Naive thymus-derived CD4-positive, alpha-beta T cell (primary cell): ENCODE measurements around the gene LAIR1. TPM values are rescaled to one million over a fixed set of nuclear protein-coding genes. Genes with fewer than 3 reads are reported as not detected.
"Not testable (repeated sequence)": the region's sequence is repeated elsewhere in the genome, so short reads cannot be mapped to it uniquely, and the experiment has no call there.

ENCODE experiments used
- ATAC-seq: fragments of 150-1000 bp; cut with Tn5 transposase; 2 replicates; pipeline ENCODE4 v1.10.0; 2021; ENCODE audit warnings: mild to moderate bottlenecking, moderate library complexity
- CTCF ChIA-PET: fragments of 350-600 bp; sonication (Branson Sonifier 250); formaldehyde crosslinking; loops from one replicate; lab custom pipeline; 2021; ENCODE audit warnings: antibody characterized with exemption; lab: Charles Lee
- POLR2A ChIA-PET: fragments of 350-600 bp; sonication (Branson Sonifier 250); formaldehyde crosslinking; loops from one replicate; lab custom pipeline; 2021; ENCODE audit warnings: antibody characterized with exemption, inconsistent platforms; lab: Charles Lee
- DNase-seq, 9 donors: peaks; one replicate each; pipeline versions ENCODE4 v3.0.0 to v3.0.0-alpha.2; 2020 to 2022; ENCODE audit warnings: mixed read lengths in 1 of 9
- H3K27ac ChIP-seq: one replicate; pipeline ENCODE4 v1.7.0; 2013; ENCODE audit warnings: mild to moderate bottlenecking, low read depth, low read length, moderate library complexity
- H3K27me3 ChIP-seq, 2 donors: one replicate each; pipeline ENCODE4 v1.7.0; 2013; ENCODE audit warnings: low read length in 2 of 2, mild to moderate bottlenecking in 2 of 2, moderate library complexity in 2 of 2; ENCODE audit not compliant: control insufficient read depth in 2 of 2, insufficient read depth in 2 of 2
- H3K36me3 ChIP-seq, 3 experiments: 1 replicate in 2 of 3; 2 replicates in 1 of 3; pipeline ENCODE4 v1.7.0; 2013; ENCODE audit warnings: low read length in 3 of 3, mild to moderate bottlenecking in 3 of 3, moderate library complexity in 1 of 3; ENCODE audit not compliant: insufficient read depth in 3 of 3, control insufficient read depth in 2 of 3
- H3K4me1 ChIP-seq, 2 donors: one replicate each; pipeline ENCODE4 v1.7.0; 2013; ENCODE audit warnings: low read length in 2 of 2, mild to moderate bottlenecking in 2 of 2, moderate library complexity in 1 of 2; ENCODE audit not compliant: control insufficient read depth in 2 of 2, insufficient read depth in 2 of 2
- H3K4me3 ChIP-seq: 2 replicates; pipeline ENCODE4 v1.7.0; 2013; ENCODE audit warnings: mild to moderate bottlenecking, low read length
- H3K9me3 ChIP-seq, 3 experiments: 1 replicate in 2 of 3; 2 replicates in 1 of 3; pipeline ENCODE4 v1.7.0; 2013; ENCODE audit warnings: low read length in 3 of 3; ENCODE audit not compliant: control insufficient read depth in 2 of 3
- H3K27ac Mint-ChIP-seq, 9 donors: one replicate each; pipeline ENCODE4 v1.8.0; 2020 to 2022; ENCODE audit warnings: mixed read lengths in 9 of 9, mild to moderate bottlenecking in 8 of 9, moderate library complexity in 5 of 9, inconsistent platforms in 2 of 9
- H3K27me3 Mint-ChIP-seq, 5 donors: one replicate each; pipeline ENCODE4 v1.8.0; 2021 to 2022; ENCODE audit warnings: mixed read lengths in 5 of 5, mild to moderate bottlenecking in 1 of 5
- H3K36me3 Mint-ChIP-seq, 5 donors: one replicate each; pipeline ENCODE4 v1.8.0; 2020 to 2022; ENCODE audit warnings: mixed read lengths in 5 of 5, mild to moderate bottlenecking in 3 of 5, inconsistent platforms in 1 of 5
- H3K4me1 Mint-ChIP-seq, 7 donors: one replicate each; pipeline ENCODE4 v1.8.0; 2020 to 2022; ENCODE audit warnings: mixed read lengths in 7 of 7, mild to moderate bottlenecking in 3 of 7, inconsistent platforms in 1 of 7
- H3K4me3 Mint-ChIP-seq, 10 donors: one replicate each; pipeline ENCODE4 v1.8.0; 2020 to 2022; ENCODE audit warnings: mild to moderate bottlenecking in 10 of 10, mixed read lengths in 10 of 10, moderate library complexity in 6 of 10, inconsistent platforms in 2 of 10
- H3K9me3 Mint-ChIP-seq, 11 donors: one replicate each; pipeline ENCODE4 v1.8.0; 2020 to 2022; ENCODE audit warnings: mixed read lengths in 11 of 11, mild to moderate bottlenecking in 4 of 11, inconsistent platforms in 1 of 11, moderate library complexity in 1 of 11
- intact Hi-C, 2 donors: fragments of 100-400 bp; cut with micrococcal nuclease; formaldehyde crosslinking; loops; one replicate each; pipeline ENCODE4 v1.15.1; 2023
- polyA plus RNA-seq, 2 donors: library from polyadenylated mRNA; unstranded; fragments of 300-500 nt; fragmentation: Illumina TruSeq; gene quantifications; one replicate each; pipeline ENCODE4 v1.2.3, GENCODE V29; 2021
- total RNA-seq, 6 experiments: library from RNA in 5 of 6; stranded (reverse) in 5 of 6; gene quantifications; 1 replicate in 5 of 6; 2 replicates in 1 of 6; pipeline ENCODE4 v1.2.3 and lab custom pipeline; 2021 to 2026

LAIR1 gene
- total and polyA plus RNA-seq, 7 experiments from 2014 or later, result 47.0 to 98.1 (median 82.3) TPM

DNA sequence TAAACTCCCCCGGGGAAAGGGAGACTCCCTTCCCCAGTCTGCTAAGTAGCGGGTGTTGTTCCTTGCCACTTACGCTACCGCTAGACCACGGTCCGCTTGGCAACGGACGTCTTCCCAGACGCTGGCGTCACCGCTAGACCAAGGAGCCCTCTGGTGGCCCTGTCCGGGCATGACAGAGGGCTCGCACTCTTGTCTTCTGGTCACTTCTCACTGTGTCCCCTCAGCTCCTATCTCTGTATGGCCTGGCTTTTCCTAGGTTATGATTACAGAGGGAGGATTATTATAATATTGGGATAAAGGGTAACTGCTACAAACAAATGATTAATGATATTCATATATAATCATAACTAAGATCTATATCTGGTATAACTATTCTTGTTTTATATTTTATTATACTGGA lies 41.8 kb downstream of the LAIR1 start:
- CTCF ChIA-PET, result interaction anchor here (6.4 kb wide), 1 partner anchor 68 kb away, joined by 135 read pairs; no protein-coding TSS in a partner anchor
- H3K36me3 ChIP-seq, DNase-seq, ATAC-seq, H3K4me3 Mint-ChIP-seq, POLR2A ChIA-PET, H3K4me1 ChIP-seq, H3K27me3 ChIP-seq, intact Hi-C loops, H3K9me3 Mint-ChIP-seq, H3K27ac ChIP-seq, H3K27ac Mint-ChIP-seq, H3K36me3 Mint-ChIP-seq, H3K4me3 ChIP-seq, H3K9me3 ChIP-seq: not testable (repeated sequence)
- Mint-ChIP-seq H3K27me3 (peaks cover 4 to 26% (median 8%) of the 10 kb centered on the region in 5 donors), H3K4me1 (peaks cover 4 to 16% (median 13%) of the 10 kb centered on the region in 7 donors)

DNA sequence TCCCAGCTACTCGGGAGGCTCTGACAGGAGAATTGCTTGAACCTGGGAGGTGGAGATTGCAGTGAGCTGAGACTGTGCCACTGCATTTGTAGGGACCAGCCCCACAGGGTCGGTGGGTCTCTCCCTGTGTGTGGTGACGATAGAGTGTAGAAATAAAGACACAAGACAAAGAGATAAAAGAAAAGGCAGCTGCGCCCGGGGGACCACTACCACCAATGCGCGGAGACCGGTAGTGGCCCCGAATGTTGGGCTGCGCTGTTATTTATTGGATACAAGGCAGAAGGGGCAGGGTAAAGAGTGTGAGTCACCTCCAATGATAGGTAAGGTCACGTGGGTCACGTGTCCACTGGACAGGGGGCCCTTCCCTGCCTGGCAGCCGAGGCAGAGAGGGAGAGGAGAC lies 42.4 kb downstream of the LAIR1 start:
- H3K27ac Mint-ChIP-seq, H3K27me3 ChIP-seq, H3K9me3 Mint-ChIP-seq, POLR2A ChIA-PET, H3K4me3 ChIP-seq, H3K4me3 Mint-ChIP-seq, H3K4me1 ChIP-seq, intact Hi-C loops, H3K9me3 ChIP-seq, H3K36me3 ChIP-seq, H3K36me3 Mint-ChIP-seq, DNase-seq, ATAC-seq, H3K27ac ChIP-seq: not testable (repeated sequence)
- Mint-ChIP-seq H3K4me1 (peaks cover 1 to 13% (median 9%) of the 10 kb centered on the region in 7 donors), H3K27me3 (peaks cover 4 to 24% (median 13%) of the 10 kb centered on the region in 5 donors)
- CTCF ChIA-PET, result interaction anchor here (1.0 to 2.3 kb wide), 2 partner anchors 8 to 69 kb away, joined by 4 to 16 read pairs; no protein-coding TSS in a partner anchor

DNA sequence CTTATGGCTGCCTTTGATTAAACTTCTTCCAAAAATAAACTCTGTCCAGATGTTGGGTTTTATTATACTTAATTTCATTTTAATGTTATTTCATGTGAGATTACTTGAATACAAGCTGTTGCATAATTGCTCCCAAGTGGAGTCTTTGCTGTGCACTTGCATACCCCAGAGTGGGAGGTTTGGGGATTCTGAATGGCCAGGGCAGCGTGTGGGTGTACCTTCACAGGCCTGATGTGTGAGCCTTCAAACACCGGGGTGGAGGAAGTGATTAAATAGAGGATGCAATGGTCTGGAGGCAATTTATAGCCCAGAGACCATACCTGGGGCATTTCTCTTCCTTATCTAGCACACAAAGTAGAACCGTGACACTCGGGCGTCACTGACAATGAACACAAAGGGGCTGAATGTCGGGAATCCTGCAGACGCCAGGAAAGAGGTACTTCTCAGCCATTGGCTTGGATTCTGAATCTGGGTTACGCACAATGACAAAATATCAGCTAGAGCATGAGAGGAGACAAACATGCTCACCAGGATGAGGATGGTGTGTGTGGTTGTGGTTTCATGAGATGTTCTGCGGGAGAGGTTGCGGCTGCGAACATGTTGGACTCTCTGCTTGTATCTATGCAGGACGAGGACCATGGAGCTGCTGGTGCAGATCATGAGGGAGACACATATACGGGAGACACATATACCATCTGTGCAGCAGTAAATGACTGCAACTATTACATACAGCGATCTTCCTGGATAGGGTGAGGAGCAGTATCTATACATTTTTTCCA lies 44.6 kb downstream of the LAIR1 start:
- ChIA-PET POLR2A (no interaction called here), CTCF (interaction anchor here (0.5 to 2.3 kb wide), 3 partner anchors 58 to 71 kb away, joined by 3 to 16 read pairs (median 3); no protein-coding TSS in a partner anchor)
- Mint-ChIP-seq H3K4me3 (no peak overlapping the region), H3K4me1 (peaks cover 0 to 6% (median 1%) of the 10 kb centered on the region in 7 donors), H3K9me3 (peaks cover 0 to 1% (median 0%) of the 10 kb centered on the region in 11 donors), H3K36me3 (no peaks in the 10 kb centered on the region), H3K27ac (no peak overlapping the region), H3K27me3 (peaks cover 8 to 27% (median 14%) of the 10 kb centered on the region in 5 donors)
- Histone ChIP-seq H3K27ac (no peak overlapping the region), H3K4me1 (no peaks in the 10 kb centered on the region), H3K4me3 (no peak overlapping the region), H3K27me3 (no peaks in the 10 kb centered on the region), H3K36me3 (no peaks in the 10 kb centered on the region), H3K9me3 (no peaks in the 10 kb centered on the region)
- DNase-seq, result no peak
- no peak for ATAC-seq
- intact Hi-C loops, result no loop called here

DNA sequence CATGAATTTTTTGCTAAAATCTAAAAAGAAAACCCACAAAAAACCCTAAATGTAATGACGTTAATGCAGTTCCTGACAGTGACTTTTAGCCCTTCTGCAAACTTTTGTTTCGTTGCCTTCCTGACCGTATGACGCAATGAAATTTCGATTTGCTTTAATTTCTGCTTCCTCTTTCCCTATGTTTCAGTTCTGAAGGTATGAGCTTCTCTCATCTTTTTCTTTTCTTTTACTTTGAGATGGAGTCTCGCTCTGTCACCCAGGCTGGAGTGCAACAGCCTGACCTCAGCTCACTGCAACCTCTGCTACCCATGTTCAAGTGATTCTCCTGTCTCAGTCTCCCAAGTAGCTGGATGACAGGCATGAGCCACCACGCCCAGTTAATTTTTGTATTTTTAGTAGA lies 45.7 kb downstream of the LAIR1 start:
- no peaks in the 10 kb centered on the region for H3K4me1 ChIP-seq
- Mint-ChIP-seq H3K27me3 (peaks cover 8 to 25% (median 20%) of the 10 kb centered on the region in 5 donors), H3K4me1 (peaks cover 0 to 6% (median 0%) of the 10 kb centered on the region in 7 donors), H3K27ac (no peak overlapping the region), H3K36me3 (no peaks in the 10 kb centered on the region), H3K9me3 (peaks cover 0 to 1% (median 0%) of the 10 kb centered on the region in 11 donors), H3K4me3 (no peak overlapping the region)
- no peak overlapping the region for H3K4me3 ChIP-seq
- no peaks in the 10 kb centered on the region for H3K36me3 ChIP-seq
- ChIA-PET CTCF (no interaction called here), POLR2A (no interaction called here)
- H3K9me3 ChIP-seq, result no peaks in the 10 kb centered on the region
- no peaks in the 10 kb centered on the region for H3K27me3 ChIP-seq
- intact Hi-C loops, result no loop called here
- no peak overlapping the region for H3K27ac ChIP-seq
- DNase-seq (no peak), ATAC-seq (peak; percentile 37)

DNA sequence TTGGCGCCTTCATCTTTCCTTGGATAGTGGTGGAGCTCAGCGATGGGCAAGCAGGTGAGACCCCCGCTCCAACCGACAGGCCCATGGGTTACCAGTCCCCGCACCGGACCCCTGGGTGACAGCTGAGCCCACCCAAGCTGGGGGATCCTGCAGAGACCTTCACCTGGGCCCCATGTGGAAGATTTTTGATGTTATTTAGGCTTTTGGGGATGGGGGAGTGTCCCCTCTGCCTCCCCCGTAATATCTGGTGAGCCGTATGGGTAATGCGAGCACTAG lies 46.8 kb downstream of the LAIR1 start:
- no peak overlapping the region for H3K27ac ChIP-seq
- no peak overlapping the region for H3K4me3 Mint-ChIP-seq
- no peaks in the 10 kb centered on the region for H3K27me3 ChIP-seq
- H3K36me3 ChIP-seq, result no peaks in the 10 kb centered on the region
- POLR2A ChIA-PET, result no interaction called here
- CTCF ChIA-PET, result interaction anchor here (1.7 kb wide), 1 partner anchor 9 kb away, joined by 8 read pairs; no protein-coding TSS in a partner anchor
- no peak for ATAC-seq
- H3K36me3 Mint-ChIP-seq, result no peaks in the 10 kb centered on the region
- peaks cover 0 to 6% (median 0%) of the 10 kb centered on the region in 7 donors for H3K4me1 Mint-ChIP-seq
- H3K27ac Mint-ChIP-seq, result no peak overlapping the region
- intact Hi-C loops, result no loop called here
- peaks cover 0 to 1% (median 0%) of the 10 kb centered on the region in 11 donors for H3K9me3 Mint-ChIP-seq
- H3K4me3 ChIP-seq, result no peak overlapping the region
- no peak for DNase-seq
- H3K27me3 Mint-ChIP-seq, result peaks cover 17 to 35% (median 29%) of the 10 kb centered on the region in 5 donors
- H3K9me3 ChIP-seq, result no peaks in the 10 kb centered on the region
- H3K4me1 ChIP-seq, result no peaks in the 10 kb centered on the region

DNA sequence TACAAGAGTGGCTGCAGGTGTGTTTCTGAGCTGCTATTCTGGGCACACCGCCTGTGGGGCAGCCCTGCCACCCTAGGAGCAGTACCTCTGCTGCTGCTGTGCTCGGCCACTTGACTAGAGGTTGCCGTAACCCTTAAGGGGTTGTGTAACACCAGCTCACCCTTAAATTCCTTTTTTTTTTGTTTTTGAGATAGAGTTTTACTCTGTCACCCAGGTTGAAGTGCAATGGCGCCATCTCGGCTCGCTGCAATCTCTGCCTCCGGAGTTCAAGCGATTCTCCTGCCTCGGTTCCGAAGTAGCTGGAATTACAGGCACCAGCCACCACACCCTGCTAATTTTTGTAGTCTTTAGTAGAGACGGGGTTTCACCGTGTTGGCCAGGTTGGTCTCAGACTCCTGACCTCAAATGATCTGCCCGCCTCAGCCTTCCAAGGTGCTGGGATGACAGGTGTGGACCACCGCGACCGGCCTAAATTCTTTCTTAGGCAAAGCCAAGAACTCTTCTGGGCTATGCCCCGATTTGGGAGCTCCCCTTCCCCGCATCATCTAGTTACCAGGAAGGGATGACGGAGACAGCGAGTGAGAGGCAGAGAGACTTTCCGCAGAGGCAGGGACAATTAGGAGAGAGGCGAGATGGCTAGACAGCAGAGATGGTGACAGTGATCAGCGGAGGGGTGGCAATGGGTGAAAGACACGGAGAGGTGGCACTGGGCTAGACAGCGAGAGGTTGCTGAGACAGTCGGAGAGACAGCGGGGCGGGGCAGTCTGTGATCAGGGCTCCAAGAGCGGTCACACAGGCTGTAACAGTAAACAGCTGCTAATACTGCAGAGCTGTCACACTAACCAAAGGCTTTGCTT lies 47.4 kb downstream of the LAIR1 start:
- no peak overlapping the region for H3K4me3 ChIP-seq
- no peak overlapping the region for H3K4me3 Mint-ChIP-seq
- no peak for DNase-seq
- H3K36me3 ChIP-seq, result no peaks in the 10 kb centered on the region
- peaks cover 0 to 6% (median 0%) of the 10 kb centered on the region in 7 donors for H3K4me1 Mint-ChIP-seq
- H3K36me3 Mint-ChIP-seq, result no peaks in the 10 kb centered on the region
- CTCF ChIA-PET, result interaction anchor here (1.7 kb wide), 1 partner anchor 9 kb away, joined by 8 read pairs; no protein-coding TSS in a partner anchor
- no peak overlapping the region for H3K27ac Mint-ChIP-seq
- no peak overlapping the region for H3K27ac ChIP-seq
- no peaks in the 10 kb centered on the region for H3K27me3 ChIP-seq
- POLR2A ChIA-PET, result no interaction called here
- peaks cover 0 to 1% (median 0%) of the 10 kb centered on the region in 11 donors for H3K9me3 Mint-ChIP-seq
- no peaks in the 10 kb centered on the region for H3K4me1 ChIP-seq
- intact Hi-C loops, result no loop called here
- no peaks in the 10 kb centered on the region for H3K9me3 ChIP-seq
- peak; percentile 67 for ATAC-seq
- H3K27me3 Mint-ChIP-seq, result peaks cover 21 to 39% (median 33%) of the 10 kb centered on the region in 5 donors
